WI38 (cell line): ENCODE data around the gene SHC1.

Experiments
- H3K4me3 ChIP-seq: 2 replicates; pipeline ENCODE4 v1.5.1; 2011; ENCODE audit warnings: low read depth, mild to moderate bottlenecking, control low read depth, low read length
- TF ChIP-seq, protein P1 (sequence below): IDR thresholded peaks from 2 replicates; pipeline ENCODE4 v1.5.1; 2012; ENCODE audit warnings: low read depth, mild to moderate bottlenecking, control low read depth, low read length

Gene SHC1

DNA sequence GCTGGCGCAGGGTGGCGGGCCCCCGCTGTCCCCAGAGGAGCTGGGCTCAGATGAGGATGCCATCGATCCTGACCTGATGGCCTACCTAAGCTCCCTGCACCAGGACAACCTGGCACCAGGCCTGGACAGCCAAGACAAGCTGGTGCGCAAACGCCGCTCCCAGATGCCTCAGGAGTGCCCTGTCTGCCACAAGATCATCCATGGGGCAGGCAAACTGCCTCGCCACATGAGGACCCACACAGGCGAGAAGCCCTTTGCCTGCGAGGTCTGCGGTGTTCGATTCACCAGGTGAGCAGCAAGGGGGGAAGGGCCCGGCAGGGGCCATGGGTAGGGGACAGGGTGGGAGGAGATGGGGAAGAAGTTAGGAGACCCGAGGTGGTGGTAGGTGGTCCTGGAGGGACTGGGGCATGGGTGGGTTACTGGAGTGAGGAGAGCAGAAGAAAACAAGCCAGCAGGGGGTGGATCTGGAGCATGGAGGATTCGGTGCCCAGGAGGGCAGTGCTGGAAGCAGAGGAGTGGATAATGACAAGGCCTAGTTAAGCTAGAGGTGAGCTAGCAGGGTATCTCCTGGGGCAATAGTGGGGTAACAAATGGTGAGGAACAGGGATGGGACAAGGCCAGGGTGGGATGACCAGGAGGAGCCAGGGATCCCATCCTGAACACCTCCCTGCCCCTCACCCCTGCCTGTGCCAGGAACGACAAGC, 45.1 kb upstream of the SHC1 start:
- TF ChIP-seq, protein P1, sequence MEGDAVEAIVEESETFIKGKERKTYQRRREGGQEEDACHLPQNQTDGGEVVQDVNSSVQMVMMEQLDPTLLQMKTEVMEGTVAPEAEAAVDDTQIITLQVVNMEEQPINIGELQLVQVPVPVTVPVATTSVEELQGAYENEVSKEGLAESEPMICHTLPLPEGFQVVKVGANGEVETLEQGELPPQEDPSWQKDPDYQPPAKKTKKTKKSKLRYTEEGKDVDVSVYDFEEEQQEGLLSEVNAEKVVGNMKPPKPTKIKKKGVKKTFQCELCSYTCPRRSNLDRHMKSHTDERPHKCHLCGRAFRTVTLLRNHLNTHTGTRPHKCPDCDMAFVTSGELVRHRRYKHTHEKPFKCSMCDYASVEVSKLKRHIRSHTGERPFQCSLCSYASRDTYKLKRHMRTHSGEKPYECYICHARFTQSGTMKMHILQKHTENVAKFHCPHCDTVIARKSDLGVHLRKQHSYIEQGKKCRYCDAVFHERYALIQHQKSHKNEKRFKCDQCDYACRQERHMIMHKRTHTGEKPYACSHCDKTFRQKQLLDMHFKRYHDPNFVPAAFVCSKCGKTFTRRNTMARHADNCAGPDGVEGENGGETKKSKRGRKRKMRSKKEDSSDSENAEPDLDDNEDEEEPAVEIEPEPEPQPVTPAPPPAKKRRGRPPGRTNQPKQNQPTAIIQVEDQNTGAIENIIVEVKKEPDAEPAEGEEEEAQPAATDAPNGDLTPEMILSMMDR = no peak
- no peak overlapping the region for H3K4me3 ChIP-seq

DNA sequence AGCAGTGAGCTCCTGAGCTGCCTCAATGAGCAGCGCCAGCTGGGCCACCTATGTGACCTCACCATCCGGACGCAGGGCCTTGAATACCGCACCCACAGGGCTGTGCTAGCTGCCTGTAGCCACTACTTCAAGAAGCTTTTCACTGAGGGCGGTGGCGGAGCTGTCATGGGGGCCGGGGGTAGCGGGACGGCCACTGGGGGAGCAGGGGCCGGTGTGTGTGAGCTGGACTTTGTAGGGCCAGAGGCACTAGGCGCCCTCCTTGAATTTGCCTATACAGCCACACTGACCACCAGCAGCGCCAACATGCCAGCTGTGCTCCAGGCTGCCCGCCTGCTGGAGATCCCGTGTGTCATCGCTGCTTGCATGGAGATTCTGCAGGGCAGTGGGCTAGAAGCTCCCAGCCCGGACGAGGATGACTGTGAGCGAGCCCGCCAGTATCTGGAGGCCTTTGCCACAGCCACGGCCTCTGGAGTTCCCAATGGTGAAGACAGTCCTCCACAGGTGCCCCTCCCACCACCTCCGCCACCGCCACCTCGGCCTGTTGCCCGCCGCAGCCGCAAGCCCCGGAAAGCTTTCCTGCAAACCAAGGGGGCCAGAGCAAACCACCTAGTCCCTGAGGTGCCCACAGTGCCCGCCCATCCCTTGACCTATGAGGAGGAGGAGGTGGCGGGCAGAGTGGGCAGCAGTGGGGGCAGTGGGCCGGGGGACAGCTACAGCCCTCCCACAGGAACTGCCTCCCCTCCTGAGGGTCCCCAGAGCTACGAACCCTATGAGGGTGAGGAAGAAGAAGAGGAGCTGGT, 44.4 kb upstream of the SHC1 start:
- TF ChIP-seq, protein P1 = no peak
- no peak overlapping the region for H3K4me3 ChIP-seq

DNA sequence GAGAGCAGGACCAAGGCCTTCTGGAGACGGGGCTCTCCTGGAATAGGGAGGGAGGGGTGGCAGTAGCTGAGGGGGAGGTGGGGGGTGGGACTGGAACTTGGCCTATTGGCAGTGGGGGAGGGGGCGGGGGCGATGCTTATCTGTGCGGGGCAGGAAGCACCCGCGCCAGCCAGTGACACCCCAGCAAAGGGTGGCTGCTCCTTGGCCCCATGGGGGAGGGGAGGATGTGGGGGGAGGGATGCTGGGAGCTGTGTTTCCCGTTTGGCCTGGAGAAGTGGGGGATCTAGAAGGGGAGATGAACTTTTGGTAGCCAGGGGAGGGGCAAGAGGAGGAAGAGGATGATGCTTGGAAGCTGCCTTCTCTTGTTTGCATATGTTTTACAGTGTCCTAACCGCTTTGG, 43.1 kb upstream of the SHC1 start:
- no peak overlapping the region for H3K4me3 ChIP-seq

DNA sequence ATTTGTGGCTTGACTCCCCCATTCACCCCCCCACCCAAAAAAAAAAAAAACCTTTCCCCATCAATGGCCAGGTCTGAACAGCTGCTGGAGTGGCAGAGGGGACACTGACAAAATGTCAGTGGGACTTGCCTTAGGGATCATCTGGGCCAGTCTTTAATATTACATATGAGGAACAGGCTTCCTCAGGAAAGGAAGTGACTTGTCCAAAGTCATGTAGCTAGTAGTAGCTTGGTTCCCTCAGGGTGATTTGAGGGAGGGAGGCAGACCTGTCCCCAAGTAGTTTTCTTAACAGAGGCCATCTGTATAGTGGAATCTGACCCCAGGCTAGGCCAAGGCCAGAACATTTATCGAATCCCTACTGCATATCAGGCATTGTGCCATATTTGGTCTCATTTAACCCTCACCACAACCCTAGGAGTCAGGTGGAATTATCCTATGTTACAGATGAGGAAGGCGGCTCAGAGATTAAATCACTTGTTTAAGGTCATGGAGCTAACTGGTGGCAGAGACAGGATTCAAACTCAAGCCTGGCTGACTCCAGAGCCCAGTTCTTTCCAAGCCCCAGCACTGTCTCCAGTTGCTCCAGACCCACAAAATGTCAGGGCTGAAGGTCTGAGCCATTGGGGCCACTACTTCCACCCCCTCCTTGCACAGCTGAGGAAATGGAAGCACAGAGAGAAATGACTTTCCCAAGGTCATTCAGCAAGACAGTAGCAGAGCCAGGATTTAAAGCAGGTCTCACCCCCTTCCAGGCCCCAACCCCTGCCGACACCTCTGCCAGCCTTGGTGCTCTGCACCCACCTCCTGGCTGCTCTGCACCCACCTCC, 42.4 kb upstream of the SHC1 start:
- TF ChIP-seq, protein P1 = no peak
- no peak overlapping the region for H3K4me3 ChIP-seq

More for the DNA sequence above, 43.1 kb upstream of the SHC1 start:
- TF ChIP-seq, protein P1 = no peak

DNA sequence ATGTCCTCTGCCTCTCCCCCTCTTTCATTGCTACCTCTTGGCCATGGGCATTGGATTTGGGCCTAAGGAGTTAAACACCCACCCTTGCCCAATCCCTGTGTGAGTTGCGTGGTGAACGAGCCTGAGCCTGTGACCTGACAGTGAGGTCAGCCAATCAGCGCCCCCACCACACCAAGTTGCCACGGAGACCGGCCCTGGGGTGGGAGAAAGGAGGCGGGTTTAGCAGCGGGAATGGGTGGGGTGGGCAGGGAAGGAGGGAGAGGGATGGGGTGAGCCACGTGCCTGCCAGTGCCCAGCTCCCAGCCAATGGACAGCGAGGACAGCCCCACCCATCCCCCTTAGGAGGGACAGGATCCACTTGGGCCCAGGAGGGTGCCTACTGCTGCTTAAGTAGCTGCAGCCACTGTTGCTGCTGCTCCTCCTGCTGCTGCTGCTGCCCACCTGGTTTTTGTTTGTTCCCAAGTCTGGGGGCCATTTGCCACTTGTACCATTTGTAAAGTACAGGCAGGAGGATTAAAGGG, 41.5 kb upstream of the SHC1 start:
- TF ChIP-seq, protein P1 = no peak
- H3K4me3 ChIP-seq = no peak overlapping the region

DNA sequence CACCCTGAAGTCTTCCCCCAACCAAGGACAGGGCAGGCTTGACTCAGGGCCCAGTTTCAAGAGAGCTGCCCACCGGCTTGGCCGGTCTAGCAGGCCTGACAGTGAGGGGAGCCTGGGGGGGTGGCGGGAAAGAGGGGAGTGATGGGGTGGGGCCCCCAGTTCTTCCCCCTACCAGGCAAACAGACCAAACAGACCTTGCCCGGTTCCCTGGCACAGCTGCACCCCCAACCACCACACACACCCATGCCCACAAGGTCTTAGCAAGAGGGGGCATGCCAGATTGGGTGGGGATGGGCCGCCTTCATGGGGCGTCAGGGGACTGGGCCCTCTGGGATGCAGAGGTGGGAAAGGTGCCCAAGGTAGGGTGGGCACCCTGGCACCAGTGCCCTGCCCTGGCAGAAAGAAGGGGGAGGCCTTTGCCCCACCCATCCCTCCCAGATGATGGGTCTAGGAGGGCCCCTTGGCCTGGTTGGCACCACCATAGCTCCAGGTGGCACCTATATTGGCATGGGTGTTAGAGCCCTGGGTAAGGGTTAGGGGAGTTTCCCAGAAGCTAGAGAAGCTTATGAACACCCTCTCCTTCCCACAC, 41.0 kb upstream of the SHC1 start:
- no peak overlapping the region for H3K4me3 ChIP-seq
- TF ChIP-seq, protein P1 = no peak
